NCI-H187 (cell line): ENCODE data around the gene SUCLG2.
"Not testable (repeated sequence)": the region's sequence is repeated elsewhere in the genome, so short reads cannot be mapped to it uniquely, and the experiment has no call there.

ENCODE experiments used
- DNase-seq, 2 experiments: peaks; one replicate each; lab custom pipeline; 2025; lab: John Stamatoyannopoulos, UW

Gene SUCLG2

DNA sequence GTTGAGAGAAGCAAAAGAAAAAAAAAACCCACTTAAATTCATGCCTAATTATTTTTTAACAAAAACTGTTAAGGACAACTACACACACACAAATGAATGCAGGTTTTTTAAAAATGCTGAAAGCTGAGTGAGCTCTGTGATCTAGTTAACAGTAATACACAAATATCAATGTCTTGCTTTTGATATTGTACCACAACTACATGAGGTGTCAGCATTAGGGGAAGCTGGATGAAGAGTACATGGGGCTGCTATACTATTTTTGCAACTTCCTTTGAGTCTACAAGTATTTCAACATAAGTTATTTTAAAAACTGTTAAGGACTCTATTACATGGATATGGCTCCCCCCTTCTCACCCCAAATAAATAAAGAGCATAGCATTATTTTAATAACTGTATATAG, 44.7 kb downstream of the SUCLG2 start:
- no peak for DNase-seq

- no peak for DNase-seq
Measured at GRCh38 chr3:67608034-67608433, 46.4 kb downstream of the SUCLG2 start.

DNA sequence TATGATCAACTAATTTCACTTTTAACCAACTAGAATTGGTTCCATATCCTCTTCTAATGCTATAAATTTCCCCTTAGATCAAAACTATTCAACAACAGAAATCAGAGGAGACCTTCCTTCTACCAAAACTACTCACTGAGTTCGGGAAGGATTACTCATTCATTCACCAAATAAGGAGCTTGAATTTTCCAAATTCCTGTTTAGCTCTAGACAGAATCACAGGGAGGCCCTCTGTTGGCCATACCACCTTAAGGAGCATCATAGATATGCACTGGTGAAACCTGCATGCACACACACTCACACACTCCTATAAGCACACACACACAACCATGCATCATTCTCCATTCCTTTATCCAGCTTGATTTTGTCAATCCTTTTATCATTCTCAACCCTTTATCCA, 49.0 kb downstream of the SUCLG2 start:
- DNase-seq, result no peak

GRCh38 chr3:67602816-67603215, 51.6 kb downstream of the SUCLG2 start:
- no peak for DNase-seq

DNA sequence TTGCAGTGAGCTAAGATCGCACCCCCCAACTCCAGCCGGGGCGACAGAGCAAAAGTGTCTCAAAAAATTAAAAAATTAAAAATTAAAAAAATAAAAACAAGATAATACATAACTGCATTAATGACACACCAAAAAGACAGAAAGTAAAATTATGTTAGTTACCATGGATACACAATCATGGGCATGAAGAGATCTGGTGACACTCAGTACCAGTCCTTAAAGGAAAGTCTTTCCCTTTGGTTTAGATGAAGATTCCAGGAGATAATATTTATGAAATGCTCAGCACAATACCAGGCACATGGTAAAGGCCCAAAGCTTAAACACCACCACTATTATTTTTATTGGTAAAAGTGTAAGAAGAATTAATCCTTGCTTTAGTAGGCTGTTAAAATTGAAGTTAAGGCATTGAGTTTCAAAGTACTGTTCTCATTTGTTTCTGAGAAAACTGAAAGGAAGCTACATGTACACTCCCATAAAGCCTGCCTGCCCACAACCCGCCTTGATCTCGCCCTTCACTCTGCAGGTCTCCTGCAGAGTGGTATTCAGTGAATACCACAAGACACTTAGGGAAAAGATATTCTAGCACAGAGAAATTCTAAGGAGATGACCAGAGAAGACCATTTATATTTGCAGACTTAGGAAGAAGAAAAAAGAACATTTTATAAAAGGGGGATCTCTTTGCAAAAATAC, 52.3 kb downstream of the SUCLG2 start:
- no peak for DNase-seq

DNA sequence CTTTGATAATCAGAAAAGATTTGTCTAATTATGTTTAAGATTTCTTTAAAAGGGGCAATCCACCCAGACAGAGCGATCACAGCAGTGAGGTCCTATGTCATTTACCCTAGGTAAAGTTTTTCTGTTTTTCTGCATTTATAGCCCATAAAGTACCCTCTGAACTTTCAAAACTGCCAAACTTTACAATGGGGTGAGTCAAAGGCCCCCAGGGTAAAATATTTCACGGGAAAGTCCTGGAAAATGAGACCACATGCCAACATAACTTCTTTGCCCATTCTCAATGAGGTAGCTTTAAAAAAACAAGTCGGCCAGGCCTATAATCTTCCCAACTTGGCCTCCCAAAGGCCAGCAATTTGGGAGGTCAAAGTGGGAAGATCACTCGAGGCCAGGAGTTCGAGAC, 53.0 kb downstream of the SUCLG2 start:
- DNase-seq, result no peak

DNA sequence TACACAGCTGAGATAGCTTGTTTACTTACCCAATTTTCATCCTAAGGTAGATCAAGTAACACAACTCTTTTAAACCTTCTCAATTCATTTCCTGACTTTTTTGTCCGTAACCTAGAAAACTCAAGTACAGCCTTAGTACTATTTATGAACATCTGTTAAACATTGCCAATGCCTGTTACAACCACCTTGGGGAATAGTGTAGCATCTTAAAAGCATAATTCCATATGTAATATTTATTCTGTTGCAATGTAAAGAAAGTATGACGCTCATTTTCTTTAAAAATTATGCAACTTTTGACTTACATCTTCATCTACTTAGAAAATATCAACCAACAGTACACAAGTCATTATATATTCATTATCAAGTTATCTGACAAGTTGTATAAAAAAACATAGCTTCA, 54.6 kb downstream of the SUCLG2 start:
- DNase-seq, result no peak

GRCh38 chr3:67598814-67599556, 55.4 kb downstream of the SUCLG2 start:
- no peak for DNase-seq

DNA sequence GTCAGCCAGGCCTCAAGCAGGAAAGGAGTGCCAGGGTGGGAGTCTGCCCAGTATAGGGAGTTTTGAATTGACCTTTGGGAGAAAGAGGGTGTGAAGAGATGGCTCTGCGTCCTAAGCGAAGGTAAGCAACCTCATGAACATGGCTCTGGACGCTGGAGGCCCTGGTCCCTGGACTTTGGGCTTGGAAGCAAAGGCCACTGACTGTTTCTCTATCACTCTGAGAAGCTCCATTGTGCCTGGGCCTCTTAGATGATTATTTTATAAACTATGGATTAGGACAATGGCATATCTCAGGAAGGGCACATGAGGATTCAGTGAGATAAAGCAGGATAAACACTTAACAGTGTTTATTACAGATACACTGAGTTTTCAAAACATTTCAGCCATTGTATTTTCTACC, 59.0 kb downstream of the SUCLG2 start:
- DNase-seq, result no peak

GRCh38 chr3:67593761-67594234, 60.6 kb downstream of the SUCLG2 start:
- no peak for DNase-seq

DNA sequence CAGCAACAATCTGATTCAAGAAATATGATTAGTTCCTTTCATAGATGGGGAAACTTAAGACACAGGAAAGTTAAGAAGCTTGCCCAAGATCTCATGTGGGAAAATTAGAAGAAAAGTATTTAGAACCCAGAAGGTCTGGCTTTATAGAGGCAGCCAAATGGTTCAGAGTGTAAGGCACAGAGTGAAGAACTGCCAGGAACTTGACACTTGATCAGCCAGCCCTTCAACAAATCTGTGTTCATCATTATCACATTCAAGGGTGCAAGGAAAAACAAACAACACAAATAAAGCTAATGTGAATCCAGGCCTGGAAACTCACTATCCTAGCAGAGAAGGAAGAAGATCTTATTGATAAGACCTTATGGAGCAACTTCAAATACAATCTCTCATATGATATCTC, 62.4 kb downstream of the SUCLG2 start:
- no peak for DNase-seq

- DNase-seq, result no peak
Measured at GRCh38 chr3:67587811-67588210, 66.6 kb downstream of the SUCLG2 start.

DNA sequence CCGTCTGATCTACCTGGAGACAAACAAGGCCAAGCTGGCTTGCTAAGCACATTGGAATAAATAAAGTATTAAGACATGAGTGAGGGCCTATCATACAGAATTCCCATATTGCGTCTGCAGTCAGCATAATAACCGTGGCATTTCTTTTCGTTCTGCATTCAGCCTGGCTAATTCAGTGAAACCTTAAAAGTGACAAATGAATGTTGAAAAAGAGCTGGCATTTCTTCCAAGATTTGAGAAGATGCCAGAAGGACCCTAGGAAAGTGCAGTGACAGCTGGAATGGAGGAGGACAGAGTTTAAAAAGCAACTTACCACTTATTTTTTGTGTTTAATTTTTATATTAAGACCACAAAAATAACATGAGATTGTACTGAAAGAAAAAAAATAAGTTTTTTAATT, 67.1 kb downstream of the SUCLG2 start:
- DNase-seq, result no peak

GRCh38 chr3:67584608-67585007, 69.8 kb downstream of the SUCLG2 start:
- not testable (repeated sequence) for DNase-seq

DNA sequence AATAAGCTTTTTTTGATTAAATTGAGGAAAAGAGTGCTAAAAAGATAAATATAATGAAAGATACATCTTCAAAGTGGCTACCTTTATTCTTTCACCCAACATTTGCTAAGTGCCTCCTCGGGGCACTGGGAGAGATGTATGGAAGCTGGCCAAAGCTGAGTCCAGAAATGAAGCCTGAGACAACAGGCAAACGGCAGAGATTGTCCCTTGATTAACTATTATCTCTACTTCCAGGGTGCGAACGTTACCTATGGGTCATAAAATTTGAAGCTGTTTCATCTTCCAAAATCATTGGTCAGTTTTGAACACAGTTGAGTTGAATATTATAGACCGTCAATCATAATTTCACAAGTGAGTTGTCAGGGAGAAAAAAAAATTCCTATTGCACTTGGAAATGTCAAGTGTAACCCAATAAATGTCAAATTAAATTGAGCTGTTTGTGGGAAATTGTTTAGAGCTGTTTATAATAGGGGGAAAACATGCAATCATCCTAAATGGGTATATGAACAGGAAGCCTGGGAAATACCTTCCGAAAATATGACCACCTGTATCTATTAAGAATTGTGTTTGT, 73.9 kb downstream of the SUCLG2 start:
- DNase-seq, result no peak

DNA sequence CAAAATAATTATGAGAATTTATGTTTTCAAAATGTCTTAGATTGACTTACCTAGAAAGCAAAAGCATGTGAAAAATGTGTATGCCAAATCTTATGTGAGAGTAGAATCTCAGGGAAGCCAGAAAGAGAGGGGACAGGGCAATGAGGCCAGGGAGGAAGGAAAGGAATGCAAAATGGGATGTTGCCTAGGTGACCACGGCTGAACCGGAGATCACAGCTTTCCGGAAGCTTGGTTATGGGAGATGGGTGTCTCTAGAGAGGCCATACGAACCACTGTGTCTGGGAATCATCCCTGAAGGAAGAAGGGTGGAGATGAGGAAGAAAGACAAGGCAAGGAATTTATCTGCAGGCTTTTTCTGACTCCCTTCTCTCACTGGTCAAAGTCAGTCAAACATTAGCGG, 76.0 kb downstream of the SUCLG2 start:
- no peak for DNase-seq

DNA sequence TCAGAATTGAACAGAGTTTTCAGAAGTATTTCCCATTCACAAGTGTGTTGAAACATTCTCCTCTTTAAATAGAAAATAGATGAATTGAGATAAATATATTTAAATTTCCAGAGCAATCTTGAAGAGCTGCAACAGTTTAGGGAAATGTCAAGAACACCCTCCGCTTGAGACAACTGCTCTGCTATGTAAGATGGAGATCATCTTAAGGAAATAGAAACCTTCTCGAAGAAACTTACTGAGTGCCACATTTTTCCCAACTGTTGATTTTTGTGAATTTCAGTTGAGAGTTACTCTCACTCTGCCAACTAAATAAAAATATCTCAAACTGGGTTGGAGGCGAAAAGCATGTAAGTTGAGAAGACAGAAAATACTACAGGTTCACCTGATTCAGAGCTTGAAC, 78.0 kb downstream of the SUCLG2 start:
- no peak for DNase-seq

DNA sequence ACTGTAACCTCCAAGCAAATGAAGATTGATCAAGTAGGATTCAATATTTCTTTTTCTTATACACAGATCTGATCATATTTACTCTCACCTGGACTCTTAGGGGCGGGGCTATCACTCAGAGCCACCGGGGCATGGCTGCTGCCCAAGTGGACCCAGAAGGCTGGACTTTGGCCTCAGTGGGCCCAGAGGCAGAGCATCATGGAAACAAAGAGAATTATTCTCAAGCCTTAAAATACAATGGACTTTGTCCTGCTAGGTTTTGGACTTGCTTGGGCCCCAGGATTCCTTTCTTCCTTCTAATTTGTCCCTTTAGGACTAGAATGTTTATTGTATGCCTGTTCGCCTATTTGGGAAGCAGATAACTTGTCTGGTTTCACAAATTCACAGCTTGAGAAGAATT, 85.1 kb downstream of the SUCLG2 start:
- DNase-seq, result no peak

GRCh38 chr3:67567893-67568292, 86.5 kb downstream of the SUCLG2 start:
- no peak for DNase-seq

DNA sequence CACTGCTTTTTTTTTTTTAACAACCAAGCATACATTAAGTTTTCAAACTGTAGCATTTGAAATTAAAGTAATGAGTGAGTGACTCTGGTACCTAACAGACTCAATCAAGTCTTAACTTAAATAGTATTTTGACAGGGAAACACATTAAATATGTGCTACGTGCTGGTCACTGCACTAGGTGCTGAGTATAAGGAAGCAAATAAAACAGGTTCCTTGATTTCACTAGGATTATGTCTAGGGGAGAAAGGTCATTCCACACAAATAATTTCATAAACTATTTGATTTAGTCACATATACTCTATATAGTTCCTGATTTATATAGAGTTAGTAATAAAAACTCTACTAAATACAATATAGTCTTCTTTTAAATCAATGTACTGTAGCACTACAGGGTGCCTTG, 89.4 kb downstream of the SUCLG2 start:
- DNase-seq, result no peak

DNA sequence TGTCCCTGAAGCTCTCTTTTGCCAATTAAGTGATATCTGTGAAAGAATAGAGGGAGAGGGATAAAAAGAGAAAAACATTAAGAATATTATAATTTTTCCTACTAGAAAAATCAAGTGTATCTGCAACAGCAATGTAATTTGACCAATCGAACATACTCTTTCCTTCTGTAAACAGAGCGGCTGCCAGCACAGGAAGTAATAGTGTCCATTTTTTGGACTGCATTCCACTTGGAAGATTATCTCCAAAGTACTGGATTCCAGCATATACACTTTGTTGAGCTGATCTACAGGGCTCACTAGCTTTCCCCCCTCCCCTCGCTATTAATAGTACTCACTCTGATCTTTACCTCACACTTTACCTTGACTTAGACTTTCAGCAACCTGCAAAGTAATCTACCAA, 90.4 kb downstream of the SUCLG2 start:
- no peak for DNase-seq

DNA sequence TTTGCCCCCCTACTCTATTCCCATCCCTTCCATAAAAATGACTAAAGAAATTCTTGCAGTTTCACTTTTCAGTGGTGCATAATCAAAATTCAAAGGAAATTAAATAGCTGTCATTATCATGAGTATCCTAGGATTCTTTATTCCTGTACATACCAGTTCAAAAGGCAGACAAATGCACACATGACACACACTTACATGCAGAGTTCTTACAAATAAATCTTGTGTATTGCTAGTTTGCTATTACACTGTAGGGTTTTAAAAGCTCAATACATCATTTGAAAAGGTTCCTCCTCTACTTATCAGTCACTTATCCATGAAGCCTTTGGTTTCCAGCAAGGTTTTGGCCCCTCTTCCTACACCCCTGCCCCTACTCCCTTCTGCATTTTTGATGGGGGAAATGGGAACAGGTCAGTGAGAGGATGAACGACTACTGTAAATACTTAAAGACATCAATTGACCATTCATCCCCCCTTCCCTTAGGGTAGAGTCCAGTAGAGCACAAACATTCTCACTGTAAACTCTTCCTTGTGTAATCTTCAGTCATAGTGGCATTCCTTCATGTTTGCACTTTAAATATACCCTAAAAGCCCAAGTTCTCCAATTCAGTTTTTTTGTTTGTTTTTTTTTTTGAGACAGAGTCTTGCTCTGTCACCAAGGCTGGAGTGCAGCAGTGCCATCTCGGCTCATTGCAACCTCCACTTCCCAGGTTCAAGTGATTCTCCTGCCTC, 92.6 kb downstream of the SUCLG2 start:
- no peak for DNase-seq

DNA sequence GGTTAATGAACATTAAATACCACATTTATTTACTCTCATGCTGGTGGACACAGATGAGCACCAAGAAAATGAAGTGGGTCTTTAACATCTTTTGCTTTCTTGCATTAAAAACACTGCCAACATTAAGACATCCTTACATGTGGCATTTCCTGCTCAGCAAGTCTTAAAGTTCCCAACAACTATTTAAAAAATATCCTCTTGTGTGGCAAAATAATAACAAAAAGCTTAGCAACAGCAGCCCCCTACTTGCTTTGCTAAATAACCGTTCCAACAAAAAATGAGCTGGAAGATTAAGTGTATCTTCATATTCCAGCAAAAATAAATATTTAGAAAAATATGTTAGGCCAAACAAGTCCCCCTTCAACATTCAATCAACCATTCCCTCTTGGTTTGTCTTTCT, 93.1 kb downstream of the SUCLG2 start:
- DNase-seq, result no peak
